Neural cell (in vitro differentiated cells): ENCODE results near the gene COPZ1. TPM values are rescaled to one million over a fixed set of nuclear protein-coding genes. Genes with fewer than 3 reads are reported as not detected.

Experiments used
- H2AFZ ChIP-seq: fragments of 200-600, 300-800 bp; sonication (generic), shearing (Covaris generic); 2 replicates; pipeline ENCODE4 v1.6.0; 2014; ENCODE audit warnings: low read depth, mild to moderate bottlenecking, antibody characterized with exemption, low read length, moderate library complexity
- H3F3A ChIP-seq: fragments of 200-600 bp; shearing (Covaris generic); 2 replicates; pipeline ENCODE4 v1.6.1; 2016; ENCODE audit warnings: mild to moderate bottlenecking, moderate library complexity, mixed read lengths, antibody characterized with exemption, low read length; ENCODE audit not compliant: insufficient read depth, poor library complexity, severe bottlenecking
- H3K27ac ChIP-seq: fragments of 200-600, 300-800 bp; sonication (generic), shearing (Covaris generic); 2 replicates; pipeline ENCODE4 v1.5.1; 2014; ENCODE audit warnings: mild to moderate bottlenecking, low read length, moderate library complexity
- H3K27me3 ChIP-seq: fragments of 300-800, 200-600 bp; sonication (generic), shearing (Covaris generic); 2 replicates; pipeline ENCODE4 v1.6.0; 2014; ENCODE audit warnings: mild to moderate bottlenecking, low read depth, low read length, moderate library complexity; ENCODE audit not compliant: insufficient read depth
- H3K36me3 ChIP-seq: fragments of 300-800, 200-600 bp; sonication (generic), shearing (Covaris generic); 2 replicates; pipeline ENCODE4 v1.5.1; 2014; ENCODE audit warnings: mild to moderate bottlenecking, antibody characterized with exemption, low read length, moderate library complexity; ENCODE audit not compliant: insufficient read depth
- H3K4me2 ChIP-seq: fragments of 300-800, 200-600 bp; sonication (generic), shearing (Covaris generic); 2 replicates; pipeline ENCODE4 v1.6.0; 2014; ENCODE audit warnings: mild to moderate bottlenecking, low read length
- H3K4me3 ChIP-seq: fragments of 300-800, 200-600 bp; sonication (generic), shearing (Covaris generic); 2 replicates; pipeline ENCODE4 v1.5.1; 2014; ENCODE audit warnings: mild to moderate bottlenecking, low read length, moderate library complexity
- H3K79me2 ChIP-seq: fragments of 200-600 bp; shearing (Covaris generic); replicated peaks from 2 replicates; pipeline ENCODE4 v1.6.0; 2014; ENCODE audit warnings: mild to moderate bottlenecking, low read length, moderate library complexity; ENCODE audit not compliant: insufficient read depth
- H3K9ac ChIP-seq: fragments of 300-800, 200-600 bp; sonication (generic), shearing (Covaris generic); 2 replicates; pipeline ENCODE4 v1.6.1; 2016; ENCODE audit warnings: mild to moderate bottlenecking, low read length, mixed read lengths
- H3K9me2 ChIP-seq: fragments of 200-600 bp; shearing (Covaris generic); 2 replicates; pipeline ENCODE4 v1.6.1; 2016; ENCODE audit warnings: mild to moderate bottlenecking, low read length, mixed read lengths; ENCODE audit not compliant: insufficient read depth
- H3K9me3 ChIP-seq: fragments of 200-600, 300-800 bp; sonication (generic), shearing (Covaris generic); 2 replicates; pipeline ENCODE4 v1.6.1; 2016; ENCODE audit warnings: mild to moderate bottlenecking, mixed run types, low read length, moderate library complexity, mixed read lengths
- H4K20me1 ChIP-seq: fragments of 200-600 bp; shearing (Covaris generic); 2 replicates; pipeline ENCODE4 v1.6.1; 2016; ENCODE audit warnings: mild to moderate bottlenecking, mixed run types; ENCODE audit not compliant: insufficient read depth
- CTCF ChIP-seq: fragments of 450-650 bp; IDR thresholded peaks from 2 replicates; pipeline ENCODE4 v1.5.1; 2014; ENCODE audit warnings: antibody characterized with exemption, mild to moderate bottlenecking, moderate library complexity; ENCODE audit not compliant: poor library complexity, severe bottlenecking
- EP300 ChIP-seq: fragments of 450-650 bp; conservative IDR thresholded peaks from 2 replicates; pipeline ENCODE4 v1.6.1; 2014; ENCODE audit warnings: antibody characterized with exemption, mild to moderate bottlenecking, moderate library complexity; ENCODE audit not compliant: poor library complexity, severe bottlenecking
- EZH2 ChIP-seq: fragments of 200-600, 300-800 bp; shearing (Covaris generic), sonication (generic); IDR thresholded peaks from 2 replicates; pipeline ENCODE4 v1.6.1; 2014; ENCODE audit warnings: antibody characterized with exemption, low read length, borderline replicate concordance, mild to moderate bottlenecking; ENCODE audit not compliant: insufficient read depth, poor library complexity, severe bottlenecking
- MXI1 ChIP-seq: fragments of 450-650 bp; conservative IDR thresholded peaks from 2 replicates; pipeline ENCODE4 v1.6.1; 2014; ENCODE audit warnings: antibody characterized with exemption, mild to moderate bottlenecking; ENCODE audit not compliant: poor library complexity, severe bottlenecking
- POLR2AphosphoS5 ChIP-seq: IDR thresholded peaks from 2 replicates; pipeline ENCODE4 v1.6.1; 2012
- RAD21 ChIP-seq: fragments of 450-650 bp; conservative IDR thresholded peaks from 2 replicates; pipeline ENCODE4 v1.6.1; 2014; ENCODE audit warnings: antibody characterized with exemption, mild to moderate bottlenecking, moderate library complexity
- SMC3 ChIP-seq: fragments of 450-650 bp; conservative IDR thresholded peaks from 2 replicates; pipeline ENCODE4 v1.6.1; 2014; ENCODE audit warnings: antibody characterized with exemption, mild to moderate bottlenecking, moderate library complexity; ENCODE audit not compliant: poor library complexity
- TAF1 ChIP-seq: IDR thresholded peaks from 2 replicates; pipeline ENCODE4 v1.6.1; 2012; ENCODE audit warnings: low read depth
- polyA plus RNA-seq: library from polyadenylated mRNA; depleted of rRNA; stranded (reverse); fragments of >200 nt; gene quantifications from 2 replicates; pipeline ENCODE4 v1.2.3, GENCODE V29; 2014
- TF ChIP-seq, protein P1 (sequence below): IDR thresholded peaks from 2 replicates; pipeline ENCODE4 v1.6.1; 2012; ENCODE audit warnings: borderline replicate concordance

The COPZ1 gene
- polyA plus RNA-seq, 1 donor from 2014 or later: 192 TPM

DNA sequence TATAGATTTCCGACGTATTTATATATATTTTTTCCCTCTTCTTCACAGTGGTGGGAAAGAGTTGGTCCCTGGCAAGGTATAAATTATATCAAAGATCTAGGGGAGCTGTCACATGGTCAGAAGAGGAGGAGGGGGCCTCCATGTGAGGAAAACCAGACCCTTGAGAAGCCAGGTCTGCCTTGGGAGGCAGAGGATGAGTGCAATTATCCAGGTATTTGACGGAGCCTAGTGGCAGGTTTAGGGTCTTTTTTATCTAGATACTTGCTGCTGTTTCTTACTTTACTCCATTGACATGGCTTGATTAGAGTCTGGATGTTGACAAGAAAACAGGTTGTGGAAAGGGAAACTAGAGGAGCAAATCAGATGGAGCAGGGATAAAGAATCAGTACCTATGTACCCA is 5.5 kb downstream of the COPZ1 start:
- TF ChIP-seq POLR2AphosphoS5 (no peak), MXI1 (no peak), SMC3 (no peak), EP300 (no peak), TAF1 (no peak), EZH2 (no peak), CTCF (no peak), RAD21 (no peak)
- TF ChIP-seq, protein P1, sequence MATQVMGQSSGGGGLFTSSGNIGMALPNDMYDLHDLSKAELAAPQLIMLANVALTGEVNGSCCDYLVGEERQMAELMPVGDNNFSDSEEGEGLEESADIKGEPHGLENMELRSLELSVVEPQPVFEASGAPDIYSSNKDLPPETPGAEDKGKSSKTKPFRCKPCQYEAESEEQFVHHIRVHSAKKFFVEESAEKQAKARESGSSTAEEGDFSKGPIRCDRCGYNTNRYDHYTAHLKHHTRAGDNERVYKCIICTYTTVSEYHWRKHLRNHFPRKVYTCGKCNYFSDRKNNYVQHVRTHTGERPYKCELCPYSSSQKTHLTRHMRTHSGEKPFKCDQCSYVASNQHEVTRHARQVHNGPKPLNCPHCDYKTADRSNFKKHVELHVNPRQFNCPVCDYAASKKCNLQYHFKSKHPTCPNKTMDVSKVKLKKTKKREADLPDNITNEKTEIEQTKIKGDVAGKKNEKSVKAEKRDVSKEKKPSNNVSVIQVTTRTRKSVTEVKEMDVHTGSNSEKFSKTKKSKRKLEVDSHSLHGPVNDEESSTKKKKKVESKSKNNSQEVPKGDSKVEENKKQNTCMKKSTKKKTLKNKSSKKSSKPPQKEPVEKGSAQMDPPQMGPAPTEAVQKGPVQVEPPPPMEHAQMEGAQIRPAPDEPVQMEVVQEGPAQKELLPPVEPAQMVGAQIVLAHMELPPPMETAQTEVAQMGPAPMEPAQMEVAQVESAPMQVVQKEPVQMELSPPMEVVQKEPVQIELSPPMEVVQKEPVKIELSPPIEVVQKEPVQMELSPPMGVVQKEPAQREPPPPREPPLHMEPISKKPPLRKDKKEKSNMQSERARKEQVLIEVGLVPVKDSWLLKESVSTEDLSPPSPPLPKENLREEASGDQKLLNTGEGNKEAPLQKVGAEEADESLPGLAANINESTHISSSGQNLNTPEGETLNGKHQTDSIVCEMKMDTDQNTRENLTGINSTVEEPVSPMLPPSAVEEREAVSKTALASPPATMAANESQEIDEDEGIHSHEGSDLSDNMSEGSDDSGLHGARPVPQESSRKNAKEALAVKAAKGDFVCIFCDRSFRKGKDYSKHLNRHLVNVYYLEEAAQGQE: no peak
- Histone ChIP-seq H3K9me3 (no peaks in the 10 kb centered on the region), H2AFZ (no peak overlapping the region), H3K36me3 (no peaks in the 10 kb centered on the region), H3K4me2 (no peak overlapping the region), H4K20me1 (no peaks in the 10 kb centered on the region), H3K79me2 (peaks cover 21% of the 10 kb centered on the region), H3K27ac (no peak overlapping the region), H3K27me3 (no peaks in the 10 kb centered on the region), H3K4me3 (no peak overlapping the region), H3K9ac (no peak overlapping the region), H3F3A (no peaks in the 10 kb centered on the region), H3K9me2 (no peaks in the 10 kb centered on the region)

DNA sequence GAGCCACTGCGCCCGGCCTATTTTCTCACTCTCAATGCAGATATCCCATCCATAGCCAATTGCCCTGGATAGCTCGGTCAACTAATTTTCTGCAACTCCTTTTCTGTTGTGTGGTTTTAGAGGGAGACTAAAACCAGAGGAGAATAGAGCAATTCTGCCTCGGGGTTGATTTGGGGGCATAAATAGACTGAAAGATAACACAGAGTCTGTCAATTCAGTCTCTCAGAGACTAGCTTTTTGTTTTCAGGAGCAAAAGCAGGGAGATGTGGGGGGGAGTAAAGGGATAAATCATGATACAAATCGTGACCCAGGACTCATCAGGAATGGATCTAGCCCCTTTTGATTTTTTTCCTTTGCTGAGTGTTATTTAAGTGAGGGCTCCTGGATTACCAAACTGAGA is 6.5 kb downstream of the COPZ1 start:
- Histone ChIP-seq H3F3A (no peaks in the 10 kb centered on the region), H3K9ac (no peak overlapping the region), H3K9me2 (no peaks in the 10 kb centered on the region), H3K9me3 (no peaks in the 10 kb centered on the region), H3K4me2 (no peak overlapping the region), H3K79me2 (peaks cover 14% of the 10 kb centered on the region), H4K20me1 (no peaks in the 10 kb centered on the region), H3K27ac (no peak overlapping the region), H3K36me3 (no peaks in the 10 kb centered on the region), H2AFZ (no peak overlapping the region), H3K4me3 (no peak overlapping the region), H3K27me3 (no peaks in the 10 kb centered on the region)
- no peak for TF ChIP-seq MXI1
- TF ChIP-seq, protein P1: no peak
